DOHH2 (cell line): Measurements from ENCODE around the gene ADAMTS3.

Experiments used
- EZH2phosphoT487 ChIP-seq: fragments of 200-600 bp; sonication (generic); IDR thresholded peaks from 2 replicates; pipeline ENCODE4 v1.6.1; 2017; ENCODE audit warnings: borderline replicate concordance, mild to moderate bottlenecking, antibody characterized with exemption, low read length, moderate library complexity, mixed read lengths
- TF ChIP-seq, protein P1 (sequence below): fragments of 200-600 bp; sonication (generic); IDR thresholded peaks from one replicate; pipeline ENCODE4 v1.5.1; 2014; ENCODE audit warnings: antibody characterized with exemption, mild to moderate bottlenecking, low read depth, low read length; ENCODE audit not compliant: poor library complexity, severe bottlenecking

- TF ChIP-seq, protein P1, sequence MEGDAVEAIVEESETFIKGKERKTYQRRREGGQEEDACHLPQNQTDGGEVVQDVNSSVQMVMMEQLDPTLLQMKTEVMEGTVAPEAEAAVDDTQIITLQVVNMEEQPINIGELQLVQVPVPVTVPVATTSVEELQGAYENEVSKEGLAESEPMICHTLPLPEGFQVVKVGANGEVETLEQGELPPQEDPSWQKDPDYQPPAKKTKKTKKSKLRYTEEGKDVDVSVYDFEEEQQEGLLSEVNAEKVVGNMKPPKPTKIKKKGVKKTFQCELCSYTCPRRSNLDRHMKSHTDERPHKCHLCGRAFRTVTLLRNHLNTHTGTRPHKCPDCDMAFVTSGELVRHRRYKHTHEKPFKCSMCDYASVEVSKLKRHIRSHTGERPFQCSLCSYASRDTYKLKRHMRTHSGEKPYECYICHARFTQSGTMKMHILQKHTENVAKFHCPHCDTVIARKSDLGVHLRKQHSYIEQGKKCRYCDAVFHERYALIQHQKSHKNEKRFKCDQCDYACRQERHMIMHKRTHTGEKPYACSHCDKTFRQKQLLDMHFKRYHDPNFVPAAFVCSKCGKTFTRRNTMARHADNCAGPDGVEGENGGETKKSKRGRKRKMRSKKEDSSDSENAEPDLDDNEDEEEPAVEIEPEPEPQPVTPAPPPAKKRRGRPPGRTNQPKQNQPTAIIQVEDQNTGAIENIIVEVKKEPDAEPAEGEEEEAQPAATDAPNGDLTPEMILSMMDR: no peak
- no peak for TF ChIP-seq EZH2phosphoT487
These were observed 202.4 kb downstream of the ADAMTS3 start for GRCh38 chr4:72366601-72367000.
